Islet of Langerhans (tissue), 1 donor: ENCODE measurements around the gene PRUNE1.

Experiments
- FAIRE-seq: peaks from one replicate; lab custom pipeline; 2011; peaks lifted over from hg19 to GRCh38; lab: Jason Lieb, UNC

PRUNE1 gene

GRCh38 chr1:151008244-151009205 is at the start of gene PRUNE1:
Gene PRUNE1 (plus strand): TSS chr1:151008449. CDS start chr1:151008633, 184 bp downstream.
- FAIRE-seq = no peak

GRCh38 chr1:150960646-150961045 is 47.6 kb upstream of the PRUNE1 start:
- no peak for FAIRE-seq

- no peak for FAIRE-seq
Observed at GRCh38 chr1:150961756-150962155, 46.5 kb upstream of the PRUNE1 start.

- FAIRE-seq = no peak
Observed at GRCh38 chr1:150963321-150964163, 44.7 kb upstream of the PRUNE1 start.

- FAIRE-seq = no peak
Observed at GRCh38 chr1:150964164-150964489, 44.1 kb upstream of the PRUNE1 start.

GRCh38 chr1:150965605-150966004 is 42.6 kb upstream of the PRUNE1 start:
- no peak for FAIRE-seq

- FAIRE-seq = no peak
Observed at GRCh38 chr1:150966011-150966410, 42.2 kb upstream of the PRUNE1 start.

- no peak for FAIRE-seq
Observed at GRCh38 chr1:150967936-150968335, 40.3 kb upstream of the PRUNE1 start.

GRCh38 chr1:150968491-150968890 is 39.8 kb upstream of the PRUNE1 start:
- no peak for FAIRE-seq

- FAIRE-seq = no peak
Observed at GRCh38 chr1:150969626-150970025, 38.6 kb upstream of the PRUNE1 start.

- no peak for FAIRE-seq
Observed at GRCh38 chr1:150970808-150971582, 37.3 kb upstream of the PRUNE1 start.

GRCh38 chr1:150971583-150972416 is 36.4 kb upstream of the PRUNE1 start:
- FAIRE-seq = no peak

GRCh38 chr1:150972417-150972940 is 35.8 kb upstream of the PRUNE1 start:
- no peak for FAIRE-seq

- no peak for FAIRE-seq
Observed at GRCh38 chr1:150973258-150973835, 34.9 kb upstream of the PRUNE1 start.

- no peak for FAIRE-seq
Observed at GRCh38 chr1:150973836-150974579, 34.2 kb upstream of the PRUNE1 start.

GRCh38 chr1:150974580-150975478 is 33.4 kb upstream of the PRUNE1 start, which contains the start of gene CERS2:
Gene CERS2 (minus strand): TSS chr1:150974835. CDS start chr1:150969090, 5,745 bp downstream.
- FAIRE-seq = no peak

- no peak for FAIRE-seq
Observed at GRCh38 chr1:150976401-150976821, 31.8 kb upstream of the PRUNE1 start.

- FAIRE-seq = no peak
Observed at GRCh38 chr1:150976879-150977694, 31.2 kb upstream of the PRUNE1 start.
